Mesenchymal stem cell (in vitro differentiated cells and primary cell): ENCODE data around the gene NAV2.

Experiments used
- DNase-seq: peaks from one replicate; pipeline ENCODE4 v3.0.0-alpha.2; 2013
- H2AFZ ChIP-seq: one replicate; pipeline ENCODE4 v1.6.1; 2013; ENCODE audit warnings: low read depth, mild to moderate bottlenecking, control low read depth, inconsistent platforms, low read length, moderate library complexity
- H2AK5ac ChIP-seq: 2 replicates; pipeline ENCODE4 v1.6.1; 2013; ENCODE audit warnings: low read length, moderate library complexity, mild to moderate bottlenecking, inconsistent platforms; ENCODE audit not compliant: severe bottlenecking
- H2BK120ac ChIP-seq: one replicate; pipeline ENCODE4 v1.6.1; 2013; ENCODE audit warnings: low read depth, mild to moderate bottlenecking, inconsistent platforms, low read length, moderate library complexity
- H2BK12ac ChIP-seq, 2 experiments: one replicate each; pipeline ENCODE4 v1.6.1; 2013; ENCODE audit warnings: inconsistent platforms in 2 of 2, low read length in 2 of 2, mild to moderate bottlenecking in 2 of 2, moderate library complexity in 2 of 2, control low read depth in 1 of 2
- H2BK15ac ChIP-seq: one replicate; pipeline ENCODE4 v1.6.1; 2013; ENCODE audit warnings: mild to moderate bottlenecking, low read depth, inconsistent platforms; ENCODE audit not compliant: poor library complexity, severe bottlenecking
- H2BK5ac ChIP-seq: 2 replicates; pipeline ENCODE4 v1.6.1; 2013; ENCODE audit warnings: low read depth, mild to moderate bottlenecking, low read length, control low read depth, inconsistent platforms; ENCODE audit not compliant: poor library complexity, severe bottlenecking
- H3K14ac ChIP-seq, 2 experiments: one replicate each; pipeline ENCODE4 v1.6.1; 2013; ENCODE audit warnings: inconsistent platforms in 2 of 2, low read length in 2 of 2, control low read depth in 1 of 2, mild to moderate bottlenecking in 1 of 2, moderate library complexity in 1 of 2
- H3K18ac ChIP-seq, 2 experiments: one replicate each; pipeline ENCODE4 v1.6.1; 2013; ENCODE audit warnings: inconsistent platforms in 2 of 2, low read length in 2 of 2, control low read depth in 1 of 2, low read depth in 1 of 2, mild to moderate bottlenecking in 1 of 2
- H3K23ac ChIP-seq, 2 experiments: one replicate each; pipeline ENCODE4 v1.6.1; 2013; ENCODE audit warnings: inconsistent platforms in 2 of 2, low read length in 2 of 2, mild to moderate bottlenecking in 2 of 2, moderate library complexity in 2 of 2, control low read depth in 1 of 2
- H3K27ac ChIP-seq: 2 replicates; pipeline ENCODE4 v1.5.1; 2013; ENCODE audit warnings: mild to moderate bottlenecking, moderate library complexity, low read length, control low read depth, inconsistent platforms; ENCODE audit not compliant: poor library complexity, severe bottlenecking
- H3K27me3 ChIP-seq, 2 experiments: 2 replicates each; pipeline versions ENCODE4 v1.6.1 to v1.7.0; 2013; ENCODE audit warnings: low read length in 2 of 2, mild to moderate bottlenecking in 2 of 2, moderate library complexity in 2 of 2, control low read depth in 1 of 2, inconsistent platforms in 1 of 2; ENCODE audit not compliant: control insufficient read depth in 1 of 2, insufficient read depth in 1 of 2
- H3K36me3 ChIP-seq, 2 experiments: 2 replicates each; pipeline versions ENCODE4 v1.6.1 to v1.7.0; 2013; ENCODE audit warnings: low read length in 2 of 2, control low read depth in 1 of 2, inconsistent platforms in 1 of 2, low read depth in 1 of 2, mild to moderate bottlenecking in 1 of 2; ENCODE audit not compliant: insufficient read depth in 2 of 2, control insufficient read depth in 1 of 2
- H3K4ac ChIP-seq, 2 experiments: one replicate each; pipeline ENCODE4 v1.6.1; 2013; ENCODE audit warnings: inconsistent platforms in 2 of 2, low read length in 2 of 2, mild to moderate bottlenecking in 2 of 2, moderate library complexity in 2 of 2, control low read depth in 1 of 2, low read depth in 1 of 2
- H3K4me1 ChIP-seq: 2 replicates; pipeline ENCODE4 v1.6.1; 2013; ENCODE audit warnings: low read depth, low read length, control low read depth; ENCODE audit not compliant: control insufficient read depth, insufficient read depth
- H3K4me2 ChIP-seq: 2 replicates; pipeline ENCODE4 v1.6.1; 2013; ENCODE audit warnings: low read length, mild to moderate bottlenecking, inconsistent platforms; ENCODE audit not compliant: poor library complexity, severe bottlenecking
- H3K4me3 ChIP-seq, 2 experiments: 2 replicates each; pipeline versions ENCODE4 v1.5.1 to v1.7.0; 2013; ENCODE audit warnings: low read length in 2 of 2, mild to moderate bottlenecking in 2 of 2, control low read depth in 1 of 2, low read depth in 1 of 2; ENCODE audit not compliant: insufficient read depth in 1 of 2
- H3K79me1 ChIP-seq: replicated peaks from 2 replicates; pipeline ENCODE4 v1.6.1; 2013; ENCODE audit warnings: mild to moderate bottlenecking, control low read depth, low read length, inconsistent platforms; ENCODE audit not compliant: poor library complexity, severe bottlenecking
- H3K9ac ChIP-seq: 2 replicates; pipeline ENCODE4 v1.7.0; 2013; ENCODE audit warnings: mild to moderate bottlenecking, low read length, moderate library complexity
- H3K9me3 ChIP-seq: 2 replicates; pipeline ENCODE4 v1.7.0; 2013; ENCODE audit warnings: mild to moderate bottlenecking, low read length; ENCODE audit not compliant: control insufficient read depth
- H4K8ac ChIP-seq: one replicate; pipeline ENCODE4 v1.6.1; 2013; ENCODE audit warnings: inconsistent platforms, mild to moderate bottlenecking, low read length, moderate library complexity
- H4K91ac ChIP-seq: one replicate; pipeline ENCODE4 v1.6.1; 2013; ENCODE audit warnings: mild to moderate bottlenecking, low read length, inconsistent platforms
- WGBS: methylation state at CpG from one replicate; pipeline ENCODE4 v1.1.7; 2013; ENCODE audit warnings: mixed read lengths; 5-methylcytosine and 5-hydroxymethylcytosine counted together

Gene NAV2

DNA sequence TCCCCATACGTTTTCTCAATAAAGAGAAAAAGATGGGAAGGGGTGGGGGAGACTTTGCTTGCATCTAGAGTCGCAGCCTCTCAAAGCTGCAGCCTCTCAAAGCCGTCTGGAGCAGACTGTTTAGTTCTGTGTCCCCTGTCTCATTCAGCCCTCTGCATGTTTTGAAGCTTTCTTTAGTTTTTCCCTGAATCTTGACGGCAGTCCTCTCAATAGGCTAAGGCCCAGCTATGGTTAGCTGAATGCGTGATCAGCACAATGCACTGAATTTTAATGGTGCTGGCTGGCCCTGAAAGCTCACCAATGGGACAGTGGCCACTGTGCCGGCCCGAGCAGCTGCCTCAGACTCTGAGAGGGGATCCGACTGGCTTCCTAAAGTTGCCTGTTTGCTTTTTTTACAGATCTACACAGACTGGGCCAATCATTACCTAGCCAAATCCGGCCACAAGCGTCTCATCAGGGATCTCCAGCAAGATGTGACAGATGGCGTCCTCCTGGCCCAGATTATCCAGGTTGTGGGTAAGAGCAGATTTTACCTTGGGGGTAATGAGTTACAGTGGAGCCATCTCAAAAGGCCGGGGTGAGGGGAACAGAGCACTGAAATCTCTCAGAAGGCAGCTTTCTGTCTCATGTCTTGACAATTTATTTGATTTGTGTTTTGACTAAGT lies 119.6 kb downstream of the NAV2 start:
- Histone ChIP-seq H3K18ac (no peak overlapping the region), H3K4me1 (peaks cover 4% of the 10 kb centered on the region), H4K91ac (no peak overlapping the region), H2AK5ac (no peak overlapping the region), H3K9me3 (peaks cover 11% of the 10 kb centered on the region), H3K4me3 (no peak overlapping the region), H3K23ac (no peak overlapping the region), H3K79me1 (peaks cover 28% of the 10 kb centered on the region), H2BK15ac (no peak overlapping the region), H2BK5ac (no peak overlapping the region), H3K4me2 (no peak overlapping the region), H3K9ac (no peak overlapping the region), H3K14ac (no peak overlapping the region), H3K27me3 (no peaks in the 10 kb centered on the region), H3K36me3 (peaks cover 7 to 61% of the 10 kb centered on the region in 2 experiments), H4K8ac (no peak overlapping the region), H2AFZ (no peak overlapping the region), H2BK12ac (no peak overlapping the region), H3K27ac (no peak overlapping the region), H2BK120ac (no peak overlapping the region), H3K4ac (no peak overlapping the region)
- no peak for DNase-seq
- 92% methylated on average over 12 of the region's 12 CpGs for WGBS

DNA sequence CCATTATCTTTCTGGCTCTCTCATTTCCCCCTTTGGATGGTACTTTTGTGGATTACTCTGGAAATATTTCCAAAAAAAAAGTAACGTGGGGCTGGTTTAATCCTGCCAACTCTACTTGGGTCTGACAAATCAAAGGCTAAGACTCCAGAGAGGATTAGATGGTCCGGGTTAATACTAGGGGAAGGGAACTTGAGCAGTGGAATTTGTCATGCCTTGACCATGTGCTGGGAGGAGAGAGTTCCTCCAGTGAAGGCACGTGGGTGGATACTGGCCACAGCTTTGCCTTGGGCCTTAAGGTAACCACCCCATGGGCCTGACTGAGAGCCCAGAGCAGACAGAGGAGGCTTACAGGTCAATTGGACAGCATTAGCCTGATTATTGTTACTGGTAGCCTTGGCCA lies 120.3 kb downstream of the NAV2 start:
- no peak overlapping the region for H3K9ac ChIP-seq
- DNase-seq: no peak
- H3K4me2 ChIP-seq: no peak overlapping the region
- H3K27ac ChIP-seq: no peak overlapping the region
- H3K4me3 ChIP-seq: no peak overlapping the region
- no peak overlapping the region for H4K91ac ChIP-seq
- no peak overlapping the region for H2BK12ac ChIP-seq
- H3K27me3 ChIP-seq: no peaks in the 10 kb centered on the region
- 91% methylated on average over 3 of the region's 3 CpGs for whole genome bisulfite sequencing
- H2BK120ac ChIP-seq: no peak overlapping the region
- peaks cover 7 to 68% of the 10 kb centered on the region in 2 experiments for H3K36me3 ChIP-seq
- no peak overlapping the region for H2BK15ac ChIP-seq
- no peak overlapping the region for H3K23ac ChIP-seq
- H2BK5ac ChIP-seq: no peak overlapping the region
- H3K14ac ChIP-seq: peak overlapping the region in 1 of 2 experiments; percentile 77
- H3K4ac ChIP-seq: no peak overlapping the region
- H4K8ac ChIP-seq: no peak overlapping the region
- H3K9me3 ChIP-seq: peaks cover 11% of the 10 kb centered on the region
- no peak overlapping the region for H2AK5ac ChIP-seq
- H3K4me1 ChIP-seq: peaks cover under 1% of the 10 kb centered on the region
- no peak overlapping the region for H2AFZ ChIP-seq
- peaks cover 25% of the 10 kb centered on the region for H3K79me1 ChIP-seq
- H3K18ac ChIP-seq: no peak overlapping the region

DNA sequence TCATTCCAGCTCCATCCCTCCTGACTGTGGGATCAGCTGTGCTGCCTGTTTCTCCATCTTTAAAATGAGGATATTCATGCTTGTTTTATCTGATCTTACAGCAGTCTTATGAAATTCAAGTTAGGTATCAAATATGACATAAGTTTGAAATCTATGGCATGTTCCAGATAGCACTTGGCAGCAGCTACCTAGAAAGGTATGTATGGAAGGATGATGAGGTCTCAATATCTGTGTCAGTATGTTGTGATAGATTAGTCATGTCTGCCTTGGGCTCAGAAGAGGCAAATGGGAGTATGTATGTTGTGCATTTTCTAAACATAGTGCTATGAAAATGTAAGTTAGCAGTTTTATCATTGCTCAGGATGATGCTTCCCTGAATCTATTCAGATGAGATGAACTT lies 122.1 kb downstream of the NAV2 start:
- no peak overlapping the region for H3K27ac ChIP-seq
- H3K36me3 ChIP-seq: peaks cover 7 to 79% of the 10 kb centered on the region in 2 experiments
- no peak overlapping the region for H3K14ac ChIP-seq
- no peaks in the 10 kb centered on the region for H3K27me3 ChIP-seq
- peaks cover 26% of the 10 kb centered on the region for H3K79me1 ChIP-seq
- H3K4me3 ChIP-seq: no peak overlapping the region
- peaks cover 11% of the 10 kb centered on the region for H3K9me3 ChIP-seq
- no peak overlapping the region for H2BK12ac ChIP-seq
- no peak overlapping the region for H3K18ac ChIP-seq
- no peak overlapping the region for H2AFZ ChIP-seq
- no peak overlapping the region for H4K8ac ChIP-seq
- no peak overlapping the region for H2AK5ac ChIP-seq
- no peak overlapping the region for H2BK15ac ChIP-seq
- peaks cover 6% of the 10 kb centered on the region for H3K4me1 ChIP-seq
- no peak overlapping the region for H4K91ac ChIP-seq
- no peak overlapping the region for H2BK120ac ChIP-seq
- H2BK5ac ChIP-seq: no peak overlapping the region
- H3K9ac ChIP-seq: no peak overlapping the region
- no peak overlapping the region for H3K23ac ChIP-seq
- no peak overlapping the region for H3K4ac ChIP-seq
- no peak for DNase-seq
- no peak overlapping the region for H3K4me2 ChIP-seq

GRCh38 chr11:19836666-19837065 lies 124.0 kb downstream of the NAV2 start:
- Histone ChIP-seq H2AFZ (no peak overlapping the region), H3K9me3 (peaks cover 11% of the 10 kb centered on the region), H2BK120ac (no peak overlapping the region), H3K4ac (no peak overlapping the region), H3K27ac (no peak overlapping the region), H3K14ac (no peak overlapping the region), H3K36me3 (peaks cover 7 to 72% of the 10 kb centered on the region in 2 experiments), H2BK5ac (no peak overlapping the region), H4K91ac (no peak overlapping the region), H3K4me1 (peaks cover 6% of the 10 kb centered on the region), H3K18ac (no peak overlapping the region), H3K4me3 (no peak overlapping the region), H2BK15ac (no peak overlapping the region), H2BK12ac (no peak overlapping the region), H4K8ac (no peak overlapping the region), H3K9ac (no peak overlapping the region), H3K27me3 (no peaks in the 10 kb centered on the region), H2AK5ac (no peak overlapping the region), H3K4me2 (no peak overlapping the region), H3K23ac (no peak overlapping the region), H3K79me1 (peaks cover 20% of the 10 kb centered on the region)
- DNase-seq: no peak
- 93% methylated on average over 2 of the region's 2 CpGs for WGBS
